ENCODE measurements around the gene MYO5B.

DNA sequence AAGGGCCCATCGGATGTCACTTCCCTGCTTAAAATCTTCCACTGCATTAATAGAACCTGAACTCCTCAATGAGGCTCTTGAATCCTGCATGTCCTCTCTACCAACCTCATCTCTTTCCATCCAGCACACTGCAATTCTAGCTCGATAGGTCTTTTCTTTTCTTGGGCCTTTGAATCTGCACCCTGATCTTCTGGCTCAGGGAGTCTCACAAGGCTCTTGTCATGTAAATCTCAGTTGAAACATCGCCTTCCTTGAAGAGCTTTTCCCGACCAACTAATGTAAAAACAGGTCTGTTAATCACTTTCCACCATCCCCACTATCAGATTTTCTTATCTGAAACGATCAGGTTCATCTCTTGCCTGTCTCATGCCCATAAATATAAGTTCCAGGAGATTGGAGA, 120.5 kb downstream of the MYO5B start:
- TF ChIP-seq, protein P1, sequence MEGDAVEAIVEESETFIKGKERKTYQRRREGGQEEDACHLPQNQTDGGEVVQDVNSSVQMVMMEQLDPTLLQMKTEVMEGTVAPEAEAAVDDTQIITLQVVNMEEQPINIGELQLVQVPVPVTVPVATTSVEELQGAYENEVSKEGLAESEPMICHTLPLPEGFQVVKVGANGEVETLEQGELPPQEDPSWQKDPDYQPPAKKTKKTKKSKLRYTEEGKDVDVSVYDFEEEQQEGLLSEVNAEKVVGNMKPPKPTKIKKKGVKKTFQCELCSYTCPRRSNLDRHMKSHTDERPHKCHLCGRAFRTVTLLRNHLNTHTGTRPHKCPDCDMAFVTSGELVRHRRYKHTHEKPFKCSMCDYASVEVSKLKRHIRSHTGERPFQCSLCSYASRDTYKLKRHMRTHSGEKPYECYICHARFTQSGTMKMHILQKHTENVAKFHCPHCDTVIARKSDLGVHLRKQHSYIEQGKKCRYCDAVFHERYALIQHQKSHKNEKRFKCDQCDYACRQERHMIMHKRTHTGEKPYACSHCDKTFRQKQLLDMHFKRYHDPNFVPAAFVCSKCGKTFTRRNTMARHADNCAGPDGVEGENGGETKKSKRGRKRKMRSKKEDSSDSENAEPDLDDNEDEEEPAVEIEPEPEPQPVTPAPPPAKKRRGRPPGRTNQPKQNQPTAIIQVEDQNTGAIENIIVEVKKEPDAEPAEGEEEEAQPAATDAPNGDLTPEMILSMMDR (conservative IDR thresholded peaks at IDR 0.05; ENCODE audit: low read depth, low read length), result no peak
- no peak for TF ChIP-seq CHD1 (IDR thresholded peaks at IDR 0.05; ENCODE audit: low read depth, low read length)
- no peak for TF ChIP-seq FOS (IDR thresholded peaks at IDR 0.05; ENCODE audit: low read depth, low read length)
- TF ChIP-seq, protein P2, sequence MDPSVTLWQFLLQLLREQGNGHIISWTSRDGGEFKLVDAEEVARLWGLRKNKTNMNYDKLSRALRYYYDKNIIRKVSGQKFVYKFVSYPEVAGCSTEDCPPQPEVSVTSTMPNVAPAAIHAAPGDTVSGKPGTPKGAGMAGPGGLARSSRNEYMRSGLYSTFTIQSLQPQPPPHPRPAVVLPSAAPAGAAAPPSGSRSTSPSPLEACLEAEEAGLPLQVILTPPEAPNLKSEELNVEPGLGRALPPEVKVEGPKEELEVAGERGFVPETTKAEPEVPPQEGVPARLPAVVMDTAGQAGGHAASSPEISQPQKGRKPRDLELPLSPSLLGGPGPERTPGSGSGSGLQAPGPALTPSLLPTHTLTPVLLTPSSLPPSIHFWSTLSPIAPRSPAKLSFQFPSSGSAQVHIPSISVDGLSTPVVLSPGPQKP (IDR thresholded peaks at IDR 0.05; ENCODE audit: borderline replicate concordance, low read depth, low read length), result no peak
- no peak for TF ChIP-seq POLR2A (IDR thresholded peaks at IDR 0.05; ENCODE audit: low read depth, low read length)
- no peak for TF ChIP-seq CEBPB (IDR thresholded peaks at IDR 0.05; ENCODE audit: low read depth, low read length)
- TF ChIP-seq RFX5 (IDR thresholded peaks at IDR 0.05; ENCODE audit: low read depth, low read length), result no peak
- no peak for TF ChIP-seq MXI1 (IDR thresholded peaks at IDR 0.05; ENCODE audit: borderline replicate concordance, low read depth, low read length)
- no peak for TF ChIP-seq RAD21 (IDR thresholded peaks at IDR 0.05; ENCODE audit: low read length)
- TF ChIP-seq BHLHE40 (IDR thresholded peaks at IDR 0.05; ENCODE audit: low read depth, low read length), result no peak
- TF ChIP-seq MAZ (IDR thresholded peaks at IDR 0.05; ENCODE audit: borderline replicate concordance, low read depth, low read length), result no peak

Data from IMR-90 (cell line).